Common myeloid progenitor, CD34-positive (primary cell): Measurements from ENCODE around the gene CRELD2.
A peak's percentile ranks its signal among the peaks of the same experiment; 100 is the strongest.

Source experiments
- CTCF ChIA-PET: fragments of 350-600 bp; sonication (Branson Sonifier 250); formaldehyde crosslinking; loops from one replicate; lab custom pipeline; 2021; ENCODE audit warnings: antibody characterized with exemption; lab: Charles Lee
- POLR2A ChIA-PET: fragments of 350-600 bp; sonication (Branson Sonifier 250); formaldehyde crosslinking; loops from one replicate; lab custom pipeline; 2021; ENCODE audit warnings: antibody characterized with exemption; lab: Charles Lee
- DNase-seq, 3 donors: peaks; one replicate each; pipeline versions ENCODE4 v3.0.0 to v3.0.0-alpha.2; 2013
- H3K27ac ChIP-seq, 2 experiments: 1 replicate in 1 of 2; 2 replicates in 1 of 2; pipeline ENCODE4 v1.7.0; 2013; ENCODE audit warnings: inconsistent platforms in 2 of 2, low read length in 2 of 2, mild to moderate bottlenecking in 2 of 2, low read depth in 1 of 2, moderate library complexity in 1 of 2; ENCODE audit not compliant: severe bottlenecking in 2 of 2, insufficient read depth in 1 of 2, poor library complexity in 1 of 2
- H3K27me3 ChIP-seq, 5 experiments: replicated peaks in 2 of 5; 1 replicate in 3 of 5; 2 replicates in 2 of 5; pipeline versions ENCODE4 v1.6.1 to v1.7.0; 2013; ENCODE audit warnings: low read length in 4 of 5, mild to moderate bottlenecking in 2 of 5, moderate library complexity in 2 of 5, inconsistent platforms in 1 of 5; ENCODE audit not compliant: insufficient read depth in 5 of 5, control insufficient read depth in 4 of 5
- H3K36me3 ChIP-seq, 4 experiments: 1 replicate in 2 of 4; 2 replicates in 2 of 4; pipeline versions ENCODE4 v1.6.1 to v1.7.0; 2013; ENCODE audit warnings: low read length in 3 of 4, control low read depth in 1 of 4, mild to moderate bottlenecking in 1 of 4; ENCODE audit not compliant: control insufficient read depth in 4 of 4, insufficient read depth in 4 of 4
- H3K4me1 ChIP-seq, 4 experiments: 1 replicate in 3 of 4; 2 replicates in 1 of 4; pipeline versions ENCODE4 v1.6.1 to v1.7.1; 2013; ENCODE audit warnings: low read length in 3 of 4, mild to moderate bottlenecking in 3 of 4, control low read depth in 1 of 4, inconsistent platforms in 1 of 4, moderate library complexity in 1 of 4; ENCODE audit not compliant: control insufficient read depth in 4 of 4, insufficient read depth in 4 of 4; ENCODE audit errors: control extremely low read depth in 1 of 4
- H3K4me3 ChIP-seq, 7 experiments: 1 replicate in 4 of 7; 2 replicates in 3 of 7; pipeline versions ENCODE4 v1.5.1 to v1.7.0; 2013; ENCODE audit warnings: mild to moderate bottlenecking in 7 of 7, low read length in 6 of 7, moderate library complexity in 6 of 7, inconsistent platforms in 2 of 7, low read depth in 2 of 7, control low read depth in 1 of 7; ENCODE audit not compliant: insufficient read depth in 4 of 7, control insufficient read depth in 1 of 7; ENCODE audit errors: extremely low read depth in 1 of 7
- H3K9me3 ChIP-seq, 5 experiments: 1 replicate in 4 of 5; 2 replicates in 1 of 5; pipeline versions ENCODE4 v1.6.1 to v1.7.1; 2013; ENCODE audit warnings: low read length in 4 of 5, mild to moderate bottlenecking in 2 of 5, inconsistent platforms in 1 of 5, low read depth in 1 of 5, moderate library complexity in 1 of 5; ENCODE audit not compliant: control insufficient read depth in 4 of 5, insufficient read depth in 2 of 5; ENCODE audit errors: control extremely low read depth in 1 of 5
- WGBS: methylation state at CpG from one replicate; pipeline ENCODE4 v1.1.5; 2013; ENCODE audit not compliant: insufficient coverage; 5-methylcytosine and 5-hydroxymethylcytosine counted together

Gene CRELD2

GRCh38 chr22:49966041-49966773, 47.8 kb downstream of the CRELD2 start:
- 90% methylated on average over 11 of the region's 11 CpGs for WGBS
- ChIA-PET POLR2A (interaction anchor here (1.4 to 3.2 kb wide), 4 partner anchors 26 to 224 kb away, joined by 4 to 14 read pairs (median 6); no protein-coding TSS in a partner anchor), CTCF (interaction anchor here (1.2 to 2.7 kb wide), 6 partner anchors 17 to 36 kb away, joined by 4 to 22 read pairs (median 7); no protein-coding TSS in a partner anchor)
- no peaks in the 10 kb centered on the region for H3K9me3 ChIP-seq
- H3K27me3 ChIP-seq: no peaks in the 10 kb centered on the region
- peak overlapping the region in 1 of 7 experiments; percentile 36 for H3K4me3 ChIP-seq
- peak overlapping the region in 1 of 2 experiments; percentile 5 for H3K27ac ChIP-seq
- peaks cover 0 to 35% (median 27%) of the 10 kb centered on the region in 4 experiments for H3K36me3 ChIP-seq
- DNase-seq: no peak
- peaks cover 0 to 71% (median 65%) of the 10 kb centered on the region in 4 experiments for H3K4me1 ChIP-seq

- peaks cover 0 to 75% (median 73%) of the 10 kb centered on the region in 4 experiments for H3K4me1 ChIP-seq
- peak in 2 of 3 donors; percentile 71 to 75 for DNase-seq
Observed at GRCh38 chr22:49966774-49967705, 48.6 kb downstream of the CRELD2 start.

DNA sequence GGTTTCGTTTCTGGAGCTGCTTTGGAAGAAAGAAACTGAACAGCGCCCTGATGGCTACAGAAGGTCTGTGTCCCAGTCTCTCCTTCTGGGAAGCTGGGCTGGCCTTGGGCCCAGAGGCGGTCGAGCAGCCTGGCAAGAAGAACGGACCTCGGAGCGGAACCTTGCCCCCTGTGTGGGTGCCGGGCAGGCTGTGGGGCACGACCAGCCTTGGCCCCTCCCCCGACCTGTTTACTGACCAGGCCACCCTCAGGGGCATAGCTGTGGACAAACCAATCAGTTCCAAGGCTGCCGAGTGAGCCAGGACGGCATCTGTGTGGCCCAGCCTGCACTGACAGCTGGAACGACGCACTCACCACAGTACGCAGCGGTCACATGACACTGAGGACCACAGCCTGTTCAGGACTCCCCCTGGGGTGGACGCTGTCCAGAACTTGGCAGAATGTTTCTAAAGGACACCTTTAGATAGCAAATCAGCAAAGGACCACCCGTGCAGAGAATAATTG, 49.3 kb downstream of the CRELD2 start:
- Histone ChIP-seq H3K4me3 (peak overlapping the region in 3 of 7 experiments; percentile 5 to 46 (median 29)), H3K36me3 (peaks cover 0 to 26% (median 19%) of the 10 kb centered on the region in 4 experiments), H3K27me3 (peaks cover 0 to 11% (median 0%) of the 10 kb centered on the region in 5 experiments), H3K27ac (peak overlapping the region in 1 of 2 experiments; percentile 34), H3K9me3 (no peaks in the 10 kb centered on the region), H3K4me1 (peaks cover 0 to 73% (median 71%) of the 10 kb centered on the region in 4 experiments)
- WGBS: 83% methylated on average over 18 of the region's 18 CpGs
- CTCF ChIA-PET: interaction anchor here (1.0 to 2.7 kb wide), 9 partner anchors 15 to 63 kb away, joined by 3 to 22 read pairs (median 6); no protein-coding TSS in a partner anchor
- no peak for DNase-seq
- POLR2A ChIA-PET: interaction anchor here (1.0 to 3.2 kb wide), 4 partner anchors 24 to 37 kb away, joined by 3 to 14 read pairs (median 6); no protein-coding TSS in a partner anchor

More at GRCh38 chr22:49966774-49967705, 48.6 kb downstream of the CRELD2 start:
- peaks cover 0 to 6% (median 0%) of the 10 kb centered on the region in 5 experiments for H3K27me3 ChIP-seq
- 17% methylated on average over 24 of the region's 36 CpGs for WGBS
- H3K4me3 ChIP-seq: peak overlapping the region in 3 of 7 experiments; percentile 5 to 46 (median 36)
- H3K36me3 ChIP-seq: peaks cover 0 to 29% (median 21%) of the 10 kb centered on the region in 4 experiments
- H3K27ac ChIP-seq: peak overlapping the region in 1 of 2 experiments; percentile 34
- ChIA-PET CTCF (interaction anchor here (1.0 to 2.7 kb wide), 8 partner anchors 16 to 64 kb away, joined by 3 to 22 read pairs (median 6); no protein-coding TSS in a partner anchor), POLR2A (interaction anchor here (0.6 to 3.2 kb wide), 6 partner anchors 25 to 284 kb away, joined by 3 to 14 read pairs (median 4); partner anchors contain the start of gene HDAC10)
- no peaks in the 10 kb centered on the region for H3K9me3 ChIP-seq

- Histone ChIP-seq H3K4me1 (peaks cover 0 to 67% (median 64%) of the 10 kb centered on the region in 4 experiments), H3K27me3 (peaks cover 0 to 11% (median 0%) of the 10 kb centered on the region in 5 experiments), H3K9me3 (no peaks in the 10 kb centered on the region), H3K36me3 (peaks cover 0 to 20% (median 13%) of the 10 kb centered on the region in 4 experiments), H3K27ac (no peak overlapping the region), H3K4me3 (no peak overlapping the region)
- no peak for DNase-seq
- ChIA-PET POLR2A (interaction anchor here (3.2 kb wide), 1 partner anchor 37 kb away, joined by 14 read pairs; no protein-coding TSS in a partner anchor), CTCF (interaction anchor here (1.0 to 2.7 kb wide), 5 partner anchors 22 to 62 kb away, joined by 3 to 22 read pairs (median 3); no protein-coding TSS in a partner anchor)
- 95% methylated on average over 4 of the region's 11 CpGs for WGBS
Observed at GRCh38 chr22:49968313-49968830, 49.9 kb downstream of the CRELD2 start.

- no peak overlapping the region for H3K4me3 ChIP-seq
- no peaks in the 10 kb centered on the region for H3K9me3 ChIP-seq
- peaks cover 0 to 11% (median 0%) of the 10 kb centered on the region in 5 experiments for H3K27me3 ChIP-seq
- ChIA-PET CTCF (interaction anchor here (1.2 to 2.7 kb wide), 2 partner anchors 33 to 38 kb away, joined by 3 to 22 read pairs; no protein-coding TSS in a partner anchor), POLR2A (no interaction called here)
- H3K27ac ChIP-seq: no peak overlapping the region
- 93% methylated on average over 13 of the region's 16 CpGs for WGBS
- peaks cover 0 to 14% (median 7%) of the 10 kb centered on the region in 4 experiments for H3K36me3 ChIP-seq
- H3K4me1 ChIP-seq: peaks cover 0 to 61% (median 58%) of the 10 kb centered on the region in 4 experiments
- no peak for DNase-seq
Observed at GRCh38 chr22:49968831-49969661, 50.6 kb downstream of the CRELD2 start.
